ENCODE measurements around the gene KNL1. TPM values are rescaled to one million over a fixed set of nuclear protein-coding genes. Genes with fewer than 3 reads are reported as not detected.

KNL1 gene
- total and polyA plus RNA-seq, 8 donors = 0.50 to 57.8 (median 1.8) TPM

DNA sequence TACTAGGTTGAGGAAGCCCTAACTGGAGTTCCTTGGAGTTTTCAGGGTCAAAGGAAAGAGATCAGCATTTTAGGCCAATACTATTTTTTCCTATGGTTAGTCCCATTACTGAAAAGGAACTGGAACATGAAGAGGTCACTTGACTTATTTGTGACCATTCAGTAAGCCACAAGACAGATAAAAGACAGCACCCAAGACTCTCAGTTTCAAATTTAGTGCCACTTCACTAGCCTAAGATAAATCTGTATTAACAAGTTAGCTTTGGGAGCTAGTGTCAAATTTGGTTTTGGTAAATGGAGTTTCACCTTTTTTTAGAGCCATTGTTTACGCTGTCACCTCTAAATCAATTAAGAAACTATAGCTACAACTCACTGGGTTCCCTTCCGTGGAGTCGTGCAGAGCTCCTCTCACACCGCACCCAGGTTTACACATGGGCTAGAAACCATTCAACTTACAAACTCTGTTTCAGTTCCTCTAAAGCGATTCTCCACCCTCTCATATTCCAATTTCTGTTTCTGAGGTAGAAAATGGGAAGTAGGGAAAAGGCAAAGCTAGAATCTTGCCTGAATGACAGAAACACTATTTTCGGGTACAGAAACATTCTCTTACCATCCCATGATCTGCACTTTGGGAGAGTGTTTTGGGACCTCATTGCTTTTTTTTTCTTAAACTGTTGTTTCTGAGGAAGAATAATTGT is 43.6 kb upstream of the KNL1 start:
- intact Hi-C loops (cut with DNase I; ENCODE audit: low total_unique reads) = no loop called here
- WGBS, 5 donors = 89 to 94% (median 92%) methylated on average over 6 of the region's 6 CpGs
- no peak for DNase-seq
- no peak overlapping the region for H3K4me3 ChIP-seq
- H3K27ac ChIP-seq = peak overlapping the region in 1 of 5 donors; percentile 28
- H3K9me3 ChIP-seq = no peaks in the 10 kb centered on the region
- no peak for TF ChIP-seq POLR2AphosphoS5 (IDR thresholded peaks at IDR 0.05)
- no peak for TF ChIP-seq EP300 (IDR thresholded peaks at IDR 0.05)
- no peak for TF ChIP-seq POLR2A (IDR thresholded peaks at IDR 0.05)
- TF ChIP-seq, protein P1, sequence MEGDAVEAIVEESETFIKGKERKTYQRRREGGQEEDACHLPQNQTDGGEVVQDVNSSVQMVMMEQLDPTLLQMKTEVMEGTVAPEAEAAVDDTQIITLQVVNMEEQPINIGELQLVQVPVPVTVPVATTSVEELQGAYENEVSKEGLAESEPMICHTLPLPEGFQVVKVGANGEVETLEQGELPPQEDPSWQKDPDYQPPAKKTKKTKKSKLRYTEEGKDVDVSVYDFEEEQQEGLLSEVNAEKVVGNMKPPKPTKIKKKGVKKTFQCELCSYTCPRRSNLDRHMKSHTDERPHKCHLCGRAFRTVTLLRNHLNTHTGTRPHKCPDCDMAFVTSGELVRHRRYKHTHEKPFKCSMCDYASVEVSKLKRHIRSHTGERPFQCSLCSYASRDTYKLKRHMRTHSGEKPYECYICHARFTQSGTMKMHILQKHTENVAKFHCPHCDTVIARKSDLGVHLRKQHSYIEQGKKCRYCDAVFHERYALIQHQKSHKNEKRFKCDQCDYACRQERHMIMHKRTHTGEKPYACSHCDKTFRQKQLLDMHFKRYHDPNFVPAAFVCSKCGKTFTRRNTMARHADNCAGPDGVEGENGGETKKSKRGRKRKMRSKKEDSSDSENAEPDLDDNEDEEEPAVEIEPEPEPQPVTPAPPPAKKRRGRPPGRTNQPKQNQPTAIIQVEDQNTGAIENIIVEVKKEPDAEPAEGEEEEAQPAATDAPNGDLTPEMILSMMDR (IDR thresholded peaks at IDR 0.05) = no peak
- H3K4me1 ChIP-seq = peaks cover 0 to 25% (median 7%) of the 10 kb centered on the region in 4 donors
- no peaks in the 10 kb centered on the region for H3K27me3 ChIP-seq
- H3K36me3 ChIP-seq = peaks cover 7 to 85% (median 68%) of the 10 kb centered on the region in 4 donors

DNA sequence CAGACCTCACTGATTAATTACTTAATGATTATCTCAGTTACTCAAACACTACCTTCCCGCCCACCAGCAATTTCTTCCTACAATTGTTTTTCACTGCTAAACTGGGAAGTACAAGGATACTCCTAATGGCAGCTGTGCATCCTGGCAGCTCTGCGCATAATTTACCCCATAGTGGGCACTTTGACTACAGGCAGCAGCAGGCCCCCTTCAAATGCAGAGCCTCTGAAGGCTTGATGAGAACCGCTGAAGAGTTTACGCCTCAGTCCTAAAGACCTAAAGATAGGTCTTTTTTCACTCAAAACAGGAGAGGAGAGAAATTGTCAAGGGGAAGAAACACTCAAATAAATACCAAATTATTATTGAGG is 39.9 kb upstream of the KNL1 start:
- Histone ChIP-seq H3K4me1 (peaks cover 0 to 25% (median 13%) of the 10 kb centered on the region in 4 donors), H3K4me3 (no peak overlapping the region), H3K27ac (no peak overlapping the region), H3K27me3 (no peaks in the 10 kb centered on the region), H3K36me3 (peaks cover 19 to 85% (median 67%) of the 10 kb centered on the region in 4 donors), H3K9me3 (no peaks in the 10 kb centered on the region)
- no peak for DNase-seq
- intact Hi-C loops (cut with DNase I; ENCODE audit: low total_unique reads) = no loop called here
- 53 to 80% (median 56%) methylated on average over 4 of the region's 4 CpGs for WGBS, 5 donors
- TF ChIP-seq, protein P1 (IDR thresholded peaks at IDR 0.05) = no peak
- TF ChIP-seq POLR2AphosphoS5 (IDR thresholded peaks at IDR 0.05) (no peak), POLR2A (IDR thresholded peaks at IDR 0.05) (no peak), EP300 (IDR thresholded peaks at IDR 0.05) (no peak)

DNA sequence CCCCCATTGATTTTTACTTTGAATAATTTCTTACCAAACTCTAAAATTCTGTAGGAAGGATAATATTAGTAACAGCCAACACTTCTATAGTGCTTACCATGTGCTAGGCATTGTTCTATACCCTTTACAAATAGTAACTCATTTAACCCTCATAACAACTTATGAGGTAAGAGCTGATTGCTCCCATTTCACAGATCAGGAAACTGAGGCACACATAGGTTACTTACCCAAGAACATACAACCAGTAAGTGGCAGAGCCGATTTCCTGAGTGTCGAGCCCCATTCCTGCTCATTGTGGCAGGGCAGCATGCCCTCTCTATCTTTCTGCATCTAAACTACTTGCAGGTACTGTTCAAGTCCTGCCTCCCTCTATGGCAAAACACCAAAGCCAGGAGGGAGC is 38.2 kb upstream of the KNL1 start:
- TF ChIP-seq POLR2AphosphoS5 (IDR thresholded peaks at IDR 0.05) (no peak), EP300 (IDR thresholded peaks at IDR 0.05) (no peak), POLR2A (IDR thresholded peaks at IDR 0.05) (no peak)
- TF ChIP-seq, protein P1 (IDR thresholded peaks at IDR 0.05) = no peak
- Histone ChIP-seq H3K9me3 (no peaks in the 10 kb centered on the region), H3K36me3 (peaks cover 19 to 74% (median 58%) of the 10 kb centered on the region in 4 donors), H3K4me1 (peaks cover 0 to 23% (median 10%) of the 10 kb centered on the region in 4 donors), H3K27me3 (no peaks in the 10 kb centered on the region), H3K27ac (no peak overlapping the region), H3K4me3 (no peak overlapping the region)
- intact Hi-C loops (cut with DNase I; ENCODE audit: low total_unique reads) = no loop called here
- no peak for DNase-seq
- WGBS, 5 donors = 92 to 100% (median 98%) methylated on average over 2 of the region's 2 CpGs

DNA sequence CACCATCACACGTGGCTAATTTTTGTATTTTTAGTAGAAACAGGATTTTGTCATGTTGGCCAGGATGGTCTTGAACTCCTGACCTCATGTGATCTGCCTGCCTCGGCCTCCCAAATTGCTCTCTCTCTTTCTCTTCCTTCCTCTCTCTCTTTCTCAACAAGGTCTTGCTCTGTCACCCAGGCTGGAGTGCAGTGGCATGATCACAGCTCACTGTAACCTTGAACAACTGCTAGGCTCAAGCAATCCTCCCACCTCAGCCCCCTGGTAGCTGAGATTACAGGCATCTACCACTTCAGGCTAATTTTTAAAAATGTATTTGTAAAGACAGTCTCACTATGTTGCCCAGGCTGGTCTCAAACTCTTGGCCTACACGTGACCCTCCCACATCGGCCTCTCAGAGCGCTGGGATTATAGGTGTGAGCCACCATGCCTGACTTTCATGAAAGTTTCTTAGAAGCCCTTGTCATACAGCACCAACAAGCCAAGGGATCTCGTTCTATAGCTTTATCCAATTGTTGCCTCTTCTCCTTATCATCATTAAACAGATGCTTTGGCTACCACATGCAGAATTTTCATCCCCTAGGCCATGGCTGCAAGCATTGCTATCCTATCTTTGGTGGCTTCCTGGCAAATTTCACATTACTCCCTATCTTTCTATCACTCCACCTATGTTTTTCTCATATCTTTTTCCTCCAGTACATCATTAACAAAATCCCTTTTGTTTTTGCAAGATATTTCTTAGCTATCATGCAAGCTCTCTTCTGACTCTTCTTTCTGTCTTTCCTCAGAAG is 34.9 kb upstream of the KNL1 start:
- no peak for TF ChIP-seq EP300 (IDR thresholded peaks at IDR 0.05)
- TF ChIP-seq, protein P1 (IDR thresholded peaks at IDR 0.05) = no peak
- TF ChIP-seq POLR2A (IDR thresholded peaks at IDR 0.05) = no peak
- no peak for TF ChIP-seq POLR2AphosphoS5 (IDR thresholded peaks at IDR 0.05)
- peaks cover 13 to 55% (median 52%) of the 10 kb centered on the region in 4 donors for H3K36me3 ChIP-seq

More for the DNA sequence above, 34.9 kb upstream of the KNL1 start:
- WGBS, 5 donors = 85 to 91% (median 86%) methylated on average over 6 of the region's 6 CpGs
- no peaks in the 10 kb centered on the region for H3K9me3 ChIP-seq
- no peak overlapping the region for H3K27ac ChIP-seq
- H3K4me3 ChIP-seq = no peak overlapping the region
- intact Hi-C loops (cut with DNase I; ENCODE audit: low total_unique reads) = no loop called here
- H3K27me3 ChIP-seq = no peaks in the 10 kb centered on the region
- no peak for DNase-seq
- peaks cover 0 to 44% (median 27%) of the 10 kb centered on the region in 4 donors for H3K4me1 ChIP-seq

Measured in stomach (tissue), 9 donors.